CD4-positive, alpha-beta T cell treated with Interleukin-12 subunit alpha and Interleukin-12 subunit beta, for 1 hour (primary cell): ENCODE data around the gene CACNA1D.

Experiments
- DNase-seq: peaks from one replicate; pipeline ENCODE4 v3.0.0-alpha.2; 2020

The CACNA1D gene

GRCh38 chr3:53766706-53767105, 272.3 kb downstream of the CACNA1D start:
- no peak for DNase-seq

- DNase-seq: no peak
Observed at GRCh38 chr3:53768478-53769459, 274.4 kb downstream of the CACNA1D start.

- no peak for DNase-seq
Observed at GRCh38 chr3:53772562-53772961, 278.2 kb downstream of the CACNA1D start.

GRCh38 chr3:53773021-53773436, 278.6 kb downstream of the CACNA1D start:
- DNase-seq: no peak

GRCh38 chr3:53773611-53774368, 279.4 kb downstream of the CACNA1D start:
- DNase-seq: no peak

- no peak for DNase-seq
Observed at GRCh38 chr3:53774414-53774813, 280.0 kb downstream of the CACNA1D start.

- DNase-seq: no peak
Observed at GRCh38 chr3:53775018-53775417, 280.6 kb downstream of the CACNA1D start.

- DNase-seq: no peak
Observed at GRCh38 chr3:53775834-53776251, 281.4 kb downstream of the CACNA1D start.

GRCh38 chr3:53776494-53777101, 282.2 kb downstream of the CACNA1D start:
- DNase-seq: no peak

GRCh38 chr3:53777468-53777867, 283.1 kb downstream of the CACNA1D start:
- DNase-seq: no peak

GRCh38 chr3:53778153-53778552, 283.7 kb downstream of the CACNA1D start:
- no peak for DNase-seq

- DNase-seq: no peak
Observed at GRCh38 chr3:53780171-53780570, 285.8 kb downstream of the CACNA1D start.

GRCh38 chr3:53780806-53781205, 286.4 kb downstream of the CACNA1D start:
- no peak for DNase-seq

- DNase-seq: no peak
Observed at GRCh38 chr3:53787016-53787415, 292.6 kb downstream of the CACNA1D start.

GRCh38 chr3:53788038-53788437, 293.6 kb downstream of the CACNA1D start:
- DNase-seq: no peak

- no peak for DNase-seq
Observed at GRCh38 chr3:53789459-53789858, 295.0 kb downstream of the CACNA1D start.

- no peak for DNase-seq
Observed at GRCh38 chr3:53790470-53790869, 296.1 kb downstream of the CACNA1D start.

GRCh38 chr3:53791317-53791716, 296.9 kb downstream of the CACNA1D start:
- DNase-seq: no peak

GRCh38 chr3:53792866-53793265, 298.5 kb downstream of the CACNA1D start:
- DNase-seq: no peak

GRCh38 chr3:53794597-53794996, 300.2 kb downstream of the CACNA1D start:
- no peak for DNase-seq

- no peak for DNase-seq
Observed at GRCh38 chr3:53795176-53795575, 300.8 kb downstream of the CACNA1D start.

- no peak for DNase-seq
Observed at GRCh38 chr3:53795789-53796560, 301.6 kb downstream of the CACNA1D start.

GRCh38 chr3:53798144-53798543, 303.7 kb downstream of the CACNA1D start:
- no peak for DNase-seq
